Hepatocyte (in vitro differentiated cells): ENCODE results near the gene S100A2. TPM values are rescaled to one million over a fixed set of nuclear protein-coding genes. Genes with fewer than 3 reads are reported as not detected.

Experiments used
- DNase-seq: peaks from one replicate; pipeline ENCODE4 v3.0.0-alpha.2; 2016; ENCODE audit warnings: low spot score
- H2AFZ ChIP-seq: fragments of 200-600 bp; sonication (generic); 2 replicates; pipeline ENCODE4 v1.6.0; 2016; ENCODE audit warnings: antibody characterized with exemption, mild to moderate bottlenecking
- H3K27ac ChIP-seq: fragments of 200-600 bp; sonication (generic); 2 replicates; pipeline ENCODE4 v1.5.1; 2016; ENCODE audit warnings: mild to moderate bottlenecking
- H3K27me3 ChIP-seq: fragments of 200-600 bp; sonication (generic); 2 replicates; pipeline ENCODE4 v1.6.1; 2016
- H3K36me3 ChIP-seq: fragments of 200-600 bp; sonication (generic); replicated peaks from 2 replicates; pipeline ENCODE4 v1.5.1; 2016; ENCODE audit warnings: low read depth; ENCODE audit not compliant: insufficient read depth
- H3K4me1 ChIP-seq: fragments of 200-600 bp; sonication (generic); 2 replicates; pipeline ENCODE4 v1.5.1; 2016; ENCODE audit warnings: mild to moderate bottlenecking, moderate library complexity; ENCODE audit not compliant: insufficient read depth
- H3K4me2 ChIP-seq: fragments of 200-600 bp; sonication (generic); 2 replicates; pipeline ENCODE4 v1.6.0; 2016
- H3K4me3 ChIP-seq: fragments of 200-600 bp; sonication (generic); 2 replicates; pipeline ENCODE4 v1.5.1; 2016; ENCODE audit warnings: mild to moderate bottlenecking
- H3K79me2 ChIP-seq: fragments of 200-600 bp; sonication (generic); 2 replicates; pipeline ENCODE4 v1.6.0; 2017; ENCODE audit warnings: mild to moderate bottlenecking
- H3K9me2 ChIP-seq: fragments of 200-600 bp; sonication (generic); replicated peaks from 2 replicates; pipeline ENCODE4 v1.6.0; 2017; ENCODE audit warnings: mild to moderate bottlenecking; ENCODE audit not compliant: insufficient read depth
- H3K9me3 ChIP-seq: fragments of 200-600 bp; sonication (generic); 2 replicates; pipeline ENCODE4 v1.5.1; 2016; ENCODE audit warnings: low read depth, mild to moderate bottlenecking
- H4K20me1 ChIP-seq: fragments of 200-600 bp; sonication (generic); 2 replicates; pipeline ENCODE4 v1.6.0; 2016; ENCODE audit warnings: mild to moderate bottlenecking; ENCODE audit not compliant: insufficient read depth, poor library complexity, severe bottlenecking
- CTCF ChIP-seq: fragments of 200-600 bp; sonication (generic); IDR thresholded peaks from 2 replicates; pipeline ENCODE4 v1.5.1; 2016; ENCODE audit warnings: antibody characterized with exemption, mild to moderate bottlenecking; ENCODE audit not compliant: poor library complexity
- EZH2 ChIP-seq: fragments of 200-600 bp; sonication (generic); IDR thresholded peaks from 2 replicates; pipeline ENCODE4 v1.6.1; 2016; ENCODE audit warnings: antibody characterized with exemption, mild to moderate bottlenecking, borderline replicate concordance
- EZH2phosphoT487 ChIP-seq: fragments of 200-600 bp; sonication (generic); IDR thresholded peaks from one replicate; pipeline ENCODE4 v1.6.1; 2018; ENCODE audit warnings: antibody characterized with exemption, mild to moderate bottlenecking, low read depth, moderate library complexity; ENCODE audit not compliant: unreplicated experiment, severe bottlenecking
- WGBS: methylation state at CpG from one replicate; pipeline ENCODE4 v1.1.6; 2016; ENCODE audit warnings: low lambda C conversion rate; ENCODE audit errors: missing lambda C conversion rate; 5-methylcytosine and 5-hydroxymethylcytosine counted together
- polyA plus RNA-seq: library from polyadenylated mRNA; unstranded; fragments of >200 nt; fragmentation: Nextera tagmentation; extraction: Ambion mirVana; gene quantifications from 2 replicates; pipeline ENCODE4 v1.2.1, GENCODE V29; 2016
- total RNA-seq: library from RNA; depleted of rRNA; stranded (reverse); fragments of >200 nt; gene quantifications from 2 replicates; pipeline ENCODE4 v1.2.3, GENCODE V29; 2014

S100A2 gene
- total and polyA plus RNA-seq, 2 experiments from 2014 or later = 4.2 to 6.9 TPM

- H3K4me1 ChIP-seq = peaks cover 61% of the 10 kb centered on the region
- no peak for DNase-seq
- peak overlapping the region; percentile 97 for H3K27ac ChIP-seq
- no peak for TF ChIP-seq CTCF
- TF ChIP-seq EZH2phosphoT487 = no peak
- no peak for TF ChIP-seq EZH2
- H2AFZ ChIP-seq = peak overlapping the region; percentile 21
- H3K79me2 ChIP-seq = peaks cover 9% of the 10 kb centered on the region
- no peak overlapping the region for H3K4me3 ChIP-seq
- H3K9me2 ChIP-seq = no peaks in the 10 kb centered on the region
- H3K36me3 ChIP-seq = no peaks in the 10 kb centered on the region
- no peaks in the 10 kb centered on the region for H4K20me1 ChIP-seq
- no peaks in the 10 kb centered on the region for H3K9me3 ChIP-seq
- H3K27me3 ChIP-seq = no peaks in the 10 kb centered on the region
- peak overlapping the region; percentile 72 for H3K4me2 ChIP-seq
- 34% methylated on average over 10 of the region's 10 CpGs for WGBS
Observed at GRCh38 chr1:153544453-153545066, 21.1 kb downstream of the S100A2 start.

- Histone ChIP-seq H4K20me1 (no peaks in the 10 kb centered on the region), H3K4me2 (peak overlapping the region; percentile 72), H3K27ac (peak overlapping the region; percentile 97)
Observed at GRCh38 chr1:153543736-153544135, 21.9 kb downstream of the S100A2 start.

GRCh38 chr1:153542956-153543711, 22.5 kb downstream of the S100A2 start:
- peak overlapping the region; percentile 97 for H3K27ac ChIP-seq
- 67% methylated on average over 13 of the region's 13 CpGs for WGBS

More at GRCh38 chr1:153543736-153544135, 21.9 kb downstream of the S100A2 start:
- DNase-seq = no peak
- peaks cover 53% of the 10 kb centered on the region for H3K4me1 ChIP-seq
- H3K4me3 ChIP-seq = no peak overlapping the region
- TF ChIP-seq CTCF (no peak), EZH2phosphoT487 (no peak), EZH2 (no peak)
- H3K9me3 ChIP-seq = no peaks in the 10 kb centered on the region
- H2AFZ ChIP-seq = no peak overlapping the region
- peaks cover 9% of the 10 kb centered on the region for H3K79me2 ChIP-seq
- no peaks in the 10 kb centered on the region for H3K27me3 ChIP-seq
- H3K36me3 ChIP-seq = no peaks in the 10 kb centered on the region
- WGBS = 84% methylated on average over 4 of the region's 4 CpGs
- H3K9me2 ChIP-seq = no peaks in the 10 kb centered on the region

More at GRCh38 chr1:153542956-153543711, 22.5 kb downstream of the S100A2 start:
- Histone ChIP-seq H3K36me3 (no peaks in the 10 kb centered on the region), H3K27me3 (no peaks in the 10 kb centered on the region), H3K4me1 (peaks cover 47% of the 10 kb centered on the region), H4K20me1 (no peaks in the 10 kb centered on the region), H2AFZ (no peak overlapping the region), H3K4me2 (peak overlapping the region; percentile 72), H3K4me3 (no peak overlapping the region), H3K9me2 (no peaks in the 10 kb centered on the region), H3K9me3 (no peaks in the 10 kb centered on the region), H3K79me2 (peaks cover 9% of the 10 kb centered on the region)
- no peak for DNase-seq
- TF ChIP-seq CTCF = no peak
